SK-N-SH (cell line): ENCODE data around the gene NRIP1. TPM values are rescaled to one million over a fixed set of nuclear protein-coding genes. Genes with fewer than 3 reads are reported as not detected.

Source experiments
- CTCF ChIA-PET: fragments of 300-600, 350-600 bp; formaldehyde crosslinking; extraction: SDS; loops from one replicate; lab custom pipeline; 2021; lab: Yijun Ruan, JAX
- POLR2A ChIA-PET: fragments of 350-600 bp; sonication (Branson Sonifier 250); formaldehyde crosslinking; extraction: SDS; loops from one replicate; lab custom pipeline; 2020; ENCODE audit warnings: antibody characterized with exemption, inconsistent platforms; lab: Yijun Ruan, JAX
- DNase-seq: peaks from one replicate; pipeline ENCODE4 v3.0.0; 2012
- H2AFZ ChIP-seq: fragments of 200-600 bp; sonication (generic); 2 replicates; pipeline ENCODE4 v1.8.1; 2016; ENCODE audit warnings: antibody characterized with exemption, mild to moderate bottlenecking, low read depth
- H3F3A ChIP-seq: fragments of 200-600 bp; sonication (generic); replicated peaks from 2 replicates; pipeline ENCODE3; 2016; ENCODE audit warnings: antibody characterized with exemption, mild to moderate bottlenecking; ENCODE audit not compliant: insufficient read depth
- H3K27ac ChIP-seq, 2 experiments: fragments of 200-500 bp in 1 of 2; fragments of 200-600 bp in 1 of 2; sonication (Bioruptor generic) in 1 of 2; sonication (generic), shearing (Covaris generic) in 1 of 2; 2 replicates each; pipeline versions ENCODE4 v1.5.1 to v1.6.1; 2014 to 2016; ENCODE audit warnings: low read depth in 2 of 2, inconsistent platforms in 1 of 2, low read length in 1 of 2, mild to moderate bottlenecking in 1 of 2, mixed read lengths in 1 of 2
- H3K27me3 ChIP-seq: fragments of 200-600 bp; sonication (generic), shearing (Covaris generic); 2 replicates; pipeline ENCODE4 v1.6.1; 2016; ENCODE audit warnings: mixed run types; ENCODE audit not compliant: insufficient read depth
- H3K36me3 ChIP-seq, 2 experiments: fragments of 200-500 bp in 1 of 2; fragments of 200-600 bp in 1 of 2; sonication (Bioruptor generic) in 1 of 2; sonication (generic) in 1 of 2; replicated peaks in 1 of 2; 2 replicates each; pipeline versions ENCODE3 to v1.5.1; 2014 to 2016; ENCODE audit warnings: low read length in 1 of 2, mild to moderate bottlenecking in 1 of 2; ENCODE audit not compliant: insufficient read depth in 2 of 2, control insufficient read depth in 1 of 2
- H3K4me1 ChIP-seq, 2 experiments: fragments of 200-500 bp in 1 of 2; fragments of 200-600 bp in 1 of 2; sonication (Bioruptor generic) in 1 of 2; sonication (generic), shearing (Covaris generic) in 1 of 2; 2 replicates each; pipeline versions ENCODE4 v1.5.1 to v1.6.1; 2014 to 2016; ENCODE audit warnings: low read depth in 1 of 2, low read length in 1 of 2, mixed run types in 1 of 2; ENCODE audit not compliant: insufficient read depth in 2 of 2, control insufficient read depth in 1 of 2
- H3K4me2 ChIP-seq: fragments of 200-600 bp; sonication (generic), shearing (Covaris generic); 2 replicates; pipeline ENCODE4 v1.6.1; 2017; ENCODE audit warnings: mixed run types
- H3K4me3 ChIP-seq, 2 experiments: fragments of 200-500 bp in 1 of 2; fragments of 200-600 bp in 1 of 2; sonication (Bioruptor generic) in 1 of 2; sonication (generic), shearing (Covaris generic) in 1 of 2; 2 replicates each; pipeline versions ENCODE4 v1.5.1 to v1.8.1; 2014 to 2016; ENCODE audit warnings: low read depth in 2 of 2, inconsistent platforms in 1 of 2, low read length in 1 of 2, mild to moderate bottlenecking in 1 of 2, mixed read lengths in 1 of 2, moderate library complexity in 1 of 2
- H3K79me2 ChIP-seq: fragments of 200-600 bp; sonication (generic); 2 replicates; pipeline ENCODE4 v1.8.1; 2017; ENCODE audit warnings: mild to moderate bottlenecking; ENCODE audit not compliant: insufficient read depth
- H3K9ac ChIP-seq: fragments of 200-600 bp; sonication (generic); 2 replicates; pipeline ENCODE4 v1.6.1; 2017; ENCODE audit warnings: mixed run types
- H3K9me2 ChIP-seq: fragments of 200-600 bp; sonication (generic); 2 replicates; pipeline ENCODE4 v1.6.1; 2017; ENCODE audit warnings: mixed run types
- H3K9me3 ChIP-seq: fragments of 200-600 bp; sonication (generic); 2 replicates; pipeline ENCODE4 v1.6.1; 2017; ENCODE audit warnings: mixed run types, mild to moderate bottlenecking, moderate library complexity
- H4K20me1 ChIP-seq: fragments of 200-600 bp; sonication (generic); 2 replicates; pipeline ENCODE4 v1.6.1; 2017; ENCODE audit warnings: mild to moderate bottlenecking, mixed run types; ENCODE audit not compliant: insufficient read depth
- ELF1 ChIP-seq: IDR thresholded peaks from 2 replicates; pipeline ENCODE4 v1.4.0; 2012
- EP300 ChIP-seq, 2 experiments: IDR thresholded peaks; 2 replicates each; pipeline versions ENCODE4 v1.4.0 to v1.6.1; 2012; ENCODE audit warnings: borderline replicate concordance in 1 of 2, low read depth in 1 of 2, low read length in 1 of 2
- FOXJ3 ChIP-seq: sonication (generic); formaldehyde crosslinking; IDR thresholded peaks from 2 replicates; pipeline ENCODE4 v1.5.1; 2020; ENCODE audit warnings: mild to moderate bottlenecking, missing genetic modification reagents
- FOXM1 ChIP-seq: IDR thresholded peaks from 2 replicates; pipeline ENCODE4 v1.4.0; 2012; ENCODE audit warnings: low read depth, mild to moderate bottlenecking
- GABPA ChIP-seq: IDR thresholded peaks from 2 replicates; pipeline ENCODE4 v1.4.0; 2012; ENCODE audit warnings: low read depth, mild to moderate bottlenecking
- GATA2 ChIP-seq: sonication (generic); formaldehyde crosslinking; IDR thresholded peaks from 2 replicates; pipeline ENCODE4 v1.5.0; 2020; ENCODE audit warnings: mild to moderate bottlenecking, missing genetic modification reagents
- MEF2A ChIP-seq: IDR thresholded peaks from 2 replicates; pipeline ENCODE4 v1.4.0; 2012; ENCODE audit warnings: low read depth, borderline replicate concordance
- NFIC ChIP-seq: IDR thresholded peaks from 2 replicates; pipeline ENCODE4 v1.4.0; 2012; ENCODE audit warnings: borderline replicate concordance
- NRF1 ChIP-seq: IDR thresholded peaks from 2 replicates; pipeline ENCODE4 v1.6.1; 2012; ENCODE audit warnings: low read depth, mild to moderate bottlenecking, low read length
- POLR2AphosphoS5 ChIP-seq: IDR thresholded peaks from 2 replicates; pipeline ENCODE4 v1.6.1; 2012; ENCODE audit warnings: low read depth, low read length
- RAD21 ChIP-seq: IDR thresholded peaks from 2 replicates; pipeline ENCODE4 v1.6.1; 2012; ENCODE audit warnings: mild to moderate bottlenecking, low read length
- RCOR1 ChIP-seq: fragments of 150-350 bp; IDR thresholded peaks from 2 replicates; pipeline ENCODE4 v1.6.1; 2017; ENCODE audit warnings: antibody characterized with exemption, low read length
- RFX5 ChIP-seq: IDR thresholded peaks from 2 replicates; pipeline ENCODE4 v1.6.1; 2012; ENCODE audit warnings: mild to moderate bottlenecking, improper control_type of control experiment, low read length
- RXRA ChIP-seq: IDR thresholded peaks from 2 replicates; pipeline ENCODE4 v1.4.0; 2012; ENCODE audit warnings: low read depth, mild to moderate bottlenecking, borderline replicate concordance
- SIN3A ChIP-seq: IDR thresholded peaks from 2 replicates; pipeline ENCODE4 v1.6.1; 2012; ENCODE audit warnings: low read depth, mild to moderate bottlenecking, low read length, moderate library complexity, borderline replicate concordance
- SMC3 ChIP-seq: IDR thresholded peaks from 2 replicates; pipeline ENCODE4 v1.6.1; 2012; ENCODE audit warnings: low read depth, low read length, improper control_type of control experiment
- TCF12 ChIP-seq: IDR thresholded peaks from 2 replicates; pipeline ENCODE4 v1.4.0; 2012
- USF2 ChIP-seq: fragments of 150-350 bp; IDR thresholded peaks from 2 replicates; pipeline ENCODE4 v1.6.1; 2017; ENCODE audit warnings: antibody characterized with exemption, low read length, low read depth, borderline replicate concordance
- YY1 ChIP-seq: IDR thresholded peaks from 2 replicates; pipeline ENCODE4 v1.4.0; 2012; ENCODE audit warnings: low read depth, mild to moderate bottlenecking
- WGBS: methylation state at CpG from one replicate; pipeline ENCODE4 v1.1.6; 2017; ENCODE audit warnings: low lambda C conversion rate; 5-methylcytosine and 5-hydroxymethylcytosine counted together
- polyA plus RNA-seq, 3 experiments: library from polyadenylated mRNA; depleted of rRNA; stranded (reverse); fragments of >200 nt; gene quantifications; 2 replicates each; pipeline ENCODE4 v1.2.3, GENCODE V29; 2012
- TF ChIP-seq, protein P1 (sequence below): fragments of 200-600 bp; sonication (generic); IDR thresholded peaks from 2 replicates; pipeline ENCODE4 v1.6.1; 2017; ENCODE audit warnings: antibody characterized with exemption, mild to moderate bottlenecking, moderate library complexity
- TF ChIP-seq, protein P2 (sequence below): IDR thresholded peaks from 2 replicates; pipeline ENCODE4 v1.4.0; 2012; ENCODE audit warnings: low read depth, borderline replicate concordance

Gene NRIP1
- polyA plus RNA-seq, 1 of the 3 experiments (the other 2 are of a cell fraction), result 0.02 TPM

GRCh38 chr21:14943616-14944015, 121.2 kb downstream of the NRIP1 start:
- H3F3A ChIP-seq, result no peaks in the 10 kb centered on the region
- TF ChIP-seq GABPA (no peak), MEF2A (no peak), USF2 (no peak), RAD21 (no peak), SIN3A (no peak), YY1 (no peak), NRF1 (no peak), SMC3 (no peak), POLR2AphosphoS5 (no peak)
- TF ChIP-seq, protein P1, sequence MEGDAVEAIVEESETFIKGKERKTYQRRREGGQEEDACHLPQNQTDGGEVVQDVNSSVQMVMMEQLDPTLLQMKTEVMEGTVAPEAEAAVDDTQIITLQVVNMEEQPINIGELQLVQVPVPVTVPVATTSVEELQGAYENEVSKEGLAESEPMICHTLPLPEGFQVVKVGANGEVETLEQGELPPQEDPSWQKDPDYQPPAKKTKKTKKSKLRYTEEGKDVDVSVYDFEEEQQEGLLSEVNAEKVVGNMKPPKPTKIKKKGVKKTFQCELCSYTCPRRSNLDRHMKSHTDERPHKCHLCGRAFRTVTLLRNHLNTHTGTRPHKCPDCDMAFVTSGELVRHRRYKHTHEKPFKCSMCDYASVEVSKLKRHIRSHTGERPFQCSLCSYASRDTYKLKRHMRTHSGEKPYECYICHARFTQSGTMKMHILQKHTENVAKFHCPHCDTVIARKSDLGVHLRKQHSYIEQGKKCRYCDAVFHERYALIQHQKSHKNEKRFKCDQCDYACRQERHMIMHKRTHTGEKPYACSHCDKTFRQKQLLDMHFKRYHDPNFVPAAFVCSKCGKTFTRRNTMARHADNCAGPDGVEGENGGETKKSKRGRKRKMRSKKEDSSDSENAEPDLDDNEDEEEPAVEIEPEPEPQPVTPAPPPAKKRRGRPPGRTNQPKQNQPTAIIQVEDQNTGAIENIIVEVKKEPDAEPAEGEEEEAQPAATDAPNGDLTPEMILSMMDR, result no peak
- TF ChIP-seq, all 33 proteins: peak for 0
- no peak overlapping the region for H2AFZ ChIP-seq
- CTCF ChIA-PET, result no interaction called here
- no peaks in the 10 kb centered on the region for H3K9me3 ChIP-seq
- POLR2A ChIA-PET, result no interaction called here
- no peaks in the 10 kb centered on the region for H4K20me1 ChIP-seq
- H3K4me1 ChIP-seq, result no peaks in the 10 kb centered on the region
- no peaks in the 10 kb centered on the region for H3K9me2 ChIP-seq
- DNase-seq, result no peak
- H3K27ac ChIP-seq, result no peak overlapping the region
- H3K4me2 ChIP-seq, result no peak overlapping the region
- H3K27me3 ChIP-seq, result no peaks in the 10 kb centered on the region; the same call in 1 of the 2 replicates
- 8% methylated on average over 3 of the region's 3 CpGs for WGBS
- H3K79me2 ChIP-seq, result no peaks in the 10 kb centered on the region
- H3K9ac ChIP-seq, result no peak overlapping the region
- no peak overlapping the region for H3K4me3 ChIP-seq
- no peaks in the 10 kb centered on the region for H3K36me3 ChIP-seq

- H3K79me2 ChIP-seq, result no peaks in the 10 kb centered on the region
- no peak overlapping the region for H3K9ac ChIP-seq
- no peaks in the 10 kb centered on the region; the same call in 1 of the 2 replicates for H3K27me3 ChIP-seq
- no peaks in the 10 kb centered on the region for H3K9me2 ChIP-seq
- H3K4me3 ChIP-seq, result no peak overlapping the region
- no peaks in the 10 kb centered on the region for H3K9me3 ChIP-seq
- no peak overlapping the region for H3K27ac ChIP-seq
- H3K4me2 ChIP-seq, result no peak overlapping the region
- H3K36me3 ChIP-seq, result no peaks in the 10 kb centered on the region
- no peaks in the 10 kb centered on the region for H4K20me1 ChIP-seq
- no peak for DNase-seq
- H3F3A ChIP-seq, result no peaks in the 10 kb centered on the region
- H3K4me1 ChIP-seq, result no peaks in the 10 kb centered on the region
- CTCF ChIA-PET, result no interaction called here
- H2AFZ ChIP-seq, result no peak overlapping the region
- POLR2A ChIA-PET, result no interaction called here
- WGBS, result 5% methylated on average over 2 of the region's 2 CpGs
- TF ChIP-seq RAD21 (no peak), ELF1 (no peak), FOXJ3 (CRISPR knock-in tag) (no peak), RCOR1 (no peak), RFX5 (no peak), USF2 (no peak), RXRA (no peak), EP300 (IDR thresholded peaks at IDR 0.05; ENCODE audit: borderline replicate concordance in 1 of 2, low read depth in 1 of 2, low read length in 1 of 2) (no peak), FOXM1 (no peak), NRF1 (no peak), POLR2AphosphoS5 (no peak), NFIC (no peak), GATA2 (CRISPR knock-in tag) (no peak), TCF12 (no peak)
- TF ChIP-seq, protein P2, sequence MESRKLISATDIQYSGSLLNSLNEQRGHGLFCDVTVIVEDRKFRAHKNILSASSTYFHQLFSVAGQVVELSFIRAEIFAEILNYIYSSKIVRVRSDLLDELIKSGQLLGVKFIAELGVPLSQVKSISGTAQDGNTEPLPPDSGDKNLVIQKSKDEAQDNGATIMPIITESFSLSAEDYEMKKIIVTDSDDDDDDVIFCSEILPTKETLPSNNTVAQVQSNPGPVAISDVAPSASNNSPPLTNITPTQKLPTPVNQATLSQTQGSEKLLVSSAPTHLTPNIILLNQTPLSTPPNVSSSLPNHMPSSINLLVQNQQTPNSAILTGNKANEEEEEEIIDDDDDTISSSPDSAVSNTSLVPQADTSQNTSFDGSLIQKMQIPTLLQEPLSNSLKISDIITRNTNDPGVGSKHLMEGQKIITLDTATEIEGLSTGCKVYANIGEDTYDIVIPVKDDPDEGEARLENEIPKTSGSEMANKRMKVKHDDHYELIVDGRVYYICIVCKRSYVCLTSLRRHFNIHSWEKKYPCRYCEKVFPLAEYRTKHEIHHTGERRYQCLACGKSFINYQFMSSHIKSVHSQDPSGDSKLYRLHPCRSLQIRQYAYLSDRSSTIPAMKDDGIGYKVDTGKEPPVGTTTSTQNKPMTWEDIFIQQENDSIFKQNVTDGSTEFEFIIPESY, result no peak
- TF ChIP-seq, protein P1, result no peak
Observed at GRCh38 chr21:14942801-14943490, 121.9 kb downstream of the NRIP1 start.
